ENCODE results near the gene BANK1. TPM values are rescaled to one million over a fixed set of nuclear protein-coding genes. Genes with fewer than 3 reads are reported as not detected.

BANK1 gene
- total RNA-seq, 2 donors from 2014 or later = 0.22 to 0.46 TPM

DNA sequence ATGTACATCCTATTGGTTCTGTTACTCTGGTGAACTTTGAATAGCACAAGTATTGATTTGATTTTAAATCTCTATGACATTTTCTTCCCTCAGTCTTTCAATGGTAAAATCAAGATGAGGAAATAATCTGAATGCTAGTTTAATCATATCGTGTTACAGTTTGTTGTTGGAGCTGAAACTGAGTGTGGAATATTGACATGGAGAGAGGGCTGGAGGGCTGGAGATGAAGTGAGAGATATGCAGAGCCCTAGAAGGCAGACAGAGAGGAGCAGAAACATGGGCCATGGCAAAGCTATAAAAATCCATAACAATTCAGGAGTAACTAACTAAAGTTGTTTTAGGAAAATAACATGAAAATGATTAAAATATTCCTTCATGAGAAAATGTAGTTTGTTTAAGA is 141.1 kb downstream of the BANK1 start:
- ATAC-seq (replicated peaks in 1 of 2) (no peak), DNase-seq (no peak)
- Mint-ChIP-seq H3K36me3 (ENCODE audit: insufficient read depth in 2 of 2) (no peaks in the 10 kb centered on the region), H3K27ac (no peak overlapping the region), H3K4me3 (no peak overlapping the region), H3K9me3 (peaks cover 0 to 1% of the 10 kb centered on the region in 2 donors), H3K27me3 (ENCODE audit: low read depth) (no peaks in the 10 kb centered on the region), H3K4me1 (ENCODE audit: low read depth) (no peaks in the 10 kb centered on the region)

DNA sequence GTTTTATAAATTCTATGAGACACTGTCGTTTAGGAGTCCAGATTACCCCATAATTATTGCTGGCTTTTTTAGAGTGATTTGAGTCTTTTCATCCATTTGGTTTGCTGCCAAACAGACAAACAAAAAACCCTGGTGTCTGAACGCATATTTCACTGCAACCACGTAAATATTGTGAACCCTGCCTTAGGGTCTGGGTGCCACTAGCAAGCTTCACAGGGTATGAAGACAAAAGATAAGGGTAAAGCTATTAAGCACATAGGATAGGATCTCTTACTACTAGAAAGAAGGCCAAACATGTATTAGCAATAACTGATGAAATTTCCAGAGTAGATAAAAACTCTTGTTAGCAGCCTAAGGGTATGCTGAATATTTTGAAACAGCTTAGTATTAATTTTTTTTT is 143.3 kb downstream of the BANK1 start:
- Mint-ChIP-seq H3K27ac (no peak overlapping the region), H3K4me1 (ENCODE audit: low read depth) (no peaks in the 10 kb centered on the region), H3K9me3 (peaks cover 0 to 6% of the 10 kb centered on the region in 2 donors), H3K27me3 (ENCODE audit: low read depth) (no peaks in the 10 kb centered on the region), H3K4me3 (no peak overlapping the region), H3K36me3 (ENCODE audit: insufficient read depth in 2 of 2) (no peaks in the 10 kb centered on the region)
- DNase-seq (no peak), ATAC-seq (replicated peaks in 1 of 2) (no peak)

DNA sequence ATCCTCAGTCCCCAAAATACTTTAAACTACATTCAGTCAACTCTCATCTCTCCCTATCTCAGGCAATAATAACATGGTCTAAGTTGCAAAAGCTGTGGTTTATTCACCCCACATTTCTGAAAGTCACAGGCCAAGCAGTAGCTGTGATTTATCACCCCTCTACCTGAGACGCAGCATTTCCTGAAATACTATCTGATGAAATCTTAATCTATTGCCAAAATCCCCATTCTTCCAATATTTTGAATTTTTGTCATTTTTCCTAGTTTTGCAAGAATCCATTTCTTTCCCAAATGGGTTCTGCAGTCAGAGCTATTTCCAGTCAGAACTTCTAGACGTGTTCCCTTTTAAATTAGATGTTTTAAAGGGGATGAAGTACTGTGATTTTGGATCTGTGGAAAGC is 148.3 kb downstream of the BANK1 start:
- DNase-seq (no peak), ATAC-seq (replicated peaks in 1 of 2) (no peak)
- H3K4me3 Mint-ChIP-seq = no peak overlapping the region
- no peaks in the 10 kb centered on the region for H3K36me3 Mint-ChIP-seq (ENCODE audit: insufficient read depth in 2 of 2)
- no peaks in the 10 kb centered on the region for H3K4me1 Mint-ChIP-seq (ENCODE audit: low read depth)
- no peak overlapping the region for H3K27ac Mint-ChIP-seq
- H3K9me3 Mint-ChIP-seq = peaks cover 0 to 6% of the 10 kb centered on the region in 2 donors
- no peaks in the 10 kb centered on the region for H3K27me3 Mint-ChIP-seq (ENCODE audit: low read depth)

DNA sequence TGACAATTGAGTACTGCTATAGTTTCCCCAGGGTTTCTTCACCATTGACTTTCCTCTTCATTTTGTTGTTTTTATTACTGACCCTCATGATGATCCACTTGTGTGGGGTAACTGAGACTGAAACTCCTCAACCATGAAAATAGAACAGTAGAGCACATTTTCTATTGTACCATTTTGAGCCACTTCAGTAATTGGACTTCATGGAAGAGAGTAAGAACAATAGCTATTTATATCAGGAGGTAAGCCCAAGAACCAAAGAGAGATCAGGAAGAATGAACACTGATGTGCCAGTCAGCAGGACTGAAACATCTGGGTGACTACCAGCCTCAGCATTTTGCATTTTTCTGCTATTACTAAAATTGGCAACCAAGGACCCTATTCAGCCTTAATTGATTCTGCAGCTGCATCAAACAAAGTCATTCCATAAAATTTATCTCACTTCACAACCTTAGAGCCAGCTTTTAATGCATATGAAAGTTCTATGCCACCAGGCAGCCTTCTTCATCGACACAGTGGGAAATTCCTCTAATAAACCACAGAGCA is 151.4 kb downstream of the BANK1 start:
- no peak overlapping the region for H3K4me3 Mint-ChIP-seq
- DNase-seq (no peak), ATAC-seq (replicated peaks in 1 of 2) (no peak)
- H3K27ac Mint-ChIP-seq = no peak overlapping the region
- H3K36me3 Mint-ChIP-seq (ENCODE audit: insufficient read depth in 2 of 2) = no peaks in the 10 kb centered on the region
- H3K27me3 Mint-ChIP-seq (ENCODE audit: low read depth) = no peaks in the 10 kb centered on the region
- peaks cover 0 to 2% of the 10 kb centered on the region in 2 donors for H3K9me3 Mint-ChIP-seq
- no peaks in the 10 kb centered on the region for H3K4me1 Mint-ChIP-seq (ENCODE audit: low read depth)

DNA sequence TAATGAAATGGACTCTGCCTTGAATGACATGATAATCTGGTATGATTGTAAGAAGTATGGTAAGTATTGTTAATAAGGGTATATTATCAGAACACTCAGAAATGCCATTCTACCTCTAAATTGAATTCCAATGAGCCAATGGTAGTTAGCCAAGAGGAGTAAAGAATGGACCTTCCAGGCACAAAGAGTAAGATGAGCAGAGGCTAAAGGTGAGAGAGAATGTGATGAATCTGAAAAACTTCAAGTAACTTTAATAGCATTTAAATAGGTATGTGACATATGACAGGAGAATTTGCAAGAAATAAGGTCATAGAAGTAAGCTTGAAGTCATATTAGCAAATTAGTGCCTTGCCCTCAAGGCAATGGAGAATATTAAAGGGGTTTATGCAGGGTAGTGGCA is 152.4 kb downstream of the BANK1 start:
- Mint-ChIP-seq H3K4me1 (ENCODE audit: low read depth) (no peaks in the 10 kb centered on the region), H3K27me3 (ENCODE audit: low read depth) (no peaks in the 10 kb centered on the region), H3K9me3 (no peaks in the 10 kb centered on the region), H3K4me3 (no peak overlapping the region), H3K36me3 (ENCODE audit: insufficient read depth in 2 of 2) (no peaks in the 10 kb centered on the region), H3K27ac (no peak overlapping the region)
- ATAC-seq (replicated peaks in 1 of 2) (no peak), DNase-seq (no peak)

DNA sequence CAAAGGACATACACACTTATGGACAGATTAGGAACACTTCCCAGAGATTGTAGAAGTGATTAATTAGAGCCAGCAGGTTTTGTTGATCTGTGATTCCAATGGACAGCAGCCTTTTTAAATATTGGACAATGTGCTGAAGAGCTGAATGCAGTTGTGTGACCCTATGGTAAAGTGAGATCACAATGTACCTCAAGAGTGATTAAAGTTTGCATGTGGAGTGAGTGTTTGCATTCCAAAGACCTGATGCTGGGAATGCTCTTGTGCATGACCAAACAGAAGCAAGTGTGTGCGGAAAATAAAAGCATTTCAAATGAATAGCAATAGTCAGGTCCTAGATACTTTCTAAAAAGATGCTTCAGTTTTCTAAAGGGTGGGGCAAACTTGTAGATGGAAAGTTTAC is 154.1 kb downstream of the BANK1 start:
- no peaks in the 10 kb centered on the region for H3K36me3 Mint-ChIP-seq (ENCODE audit: insufficient read depth in 2 of 2)
- ATAC-seq (replicated peaks in 1 of 2) (no peak), DNase-seq (no peak)
- no peaks in the 10 kb centered on the region for H3K9me3 Mint-ChIP-seq
- H3K27me3 Mint-ChIP-seq (ENCODE audit: low read depth) = no peaks in the 10 kb centered on the region
- H3K4me1 Mint-ChIP-seq (ENCODE audit: low read depth) = no peaks in the 10 kb centered on the region
- no peak overlapping the region for H3K27ac Mint-ChIP-seq
- no peak overlapping the region for H3K4me3 Mint-ChIP-seq

DNA sequence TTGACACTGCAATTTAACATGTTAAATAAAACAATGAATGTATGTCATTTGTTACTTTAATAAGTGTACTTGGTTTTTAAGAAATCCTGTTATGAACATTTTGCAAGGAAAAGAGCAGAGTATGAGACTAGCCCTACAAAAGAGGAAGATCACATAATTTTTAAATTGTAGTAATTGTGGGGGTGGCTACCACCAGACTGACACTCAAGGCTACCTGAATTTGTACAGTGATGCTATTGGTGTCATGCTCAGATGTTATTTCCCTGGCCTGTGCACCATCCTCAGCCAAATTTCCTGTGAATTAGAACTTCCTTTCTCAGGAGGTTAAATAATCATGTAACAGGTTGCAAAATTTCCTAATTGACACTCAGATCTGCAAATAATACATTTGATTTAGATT is 157.5 kb downstream of the BANK1 start:
- Mint-ChIP-seq H3K27ac (no peak overlapping the region), H3K9me3 (no peaks in the 10 kb centered on the region), H3K4me3 (no peak overlapping the region), H3K27me3 (ENCODE audit: low read depth) (no peaks in the 10 kb centered on the region), H3K36me3 (ENCODE audit: insufficient read depth in 2 of 2) (no peaks in the 10 kb centered on the region), H3K4me1 (ENCODE audit: low read depth) (no peaks in the 10 kb centered on the region)
- DNase-seq (no peak), ATAC-seq (replicated peaks in 1 of 2) (no peak)

DNA sequence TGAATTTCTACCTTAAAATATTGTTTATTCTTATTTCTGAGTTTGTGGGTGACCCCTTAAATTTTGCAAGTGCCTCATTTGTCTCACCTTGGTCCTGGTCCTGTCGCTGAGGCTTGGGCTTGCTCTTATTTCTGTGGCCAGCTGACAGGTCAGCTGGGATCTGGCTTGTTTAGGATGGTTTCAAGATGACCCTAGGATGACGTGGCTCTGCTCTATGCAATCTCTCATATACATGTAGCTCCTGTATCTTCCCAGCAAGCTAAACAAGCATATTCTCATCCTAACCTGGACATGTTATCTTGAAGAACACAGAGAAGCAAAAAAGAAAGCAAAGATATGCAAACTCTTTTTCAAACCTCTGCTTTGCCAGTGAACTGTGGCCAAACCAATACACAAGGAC is 158.4 kb downstream of the BANK1 start:
- Mint-ChIP-seq H3K27me3 (ENCODE audit: low read depth) (no peaks in the 10 kb centered on the region), H3K27ac (no peak overlapping the region), H3K4me1 (ENCODE audit: low read depth) (no peaks in the 10 kb centered on the region), H3K4me3 (no peak overlapping the region), H3K9me3 (no peaks in the 10 kb centered on the region), H3K36me3 (ENCODE audit: insufficient read depth in 2 of 2) (no peaks in the 10 kb centered on the region)
- no peak for ATAC-seq (replicated peaks in 1 of 2)
- DNase-seq = no peak

DNA sequence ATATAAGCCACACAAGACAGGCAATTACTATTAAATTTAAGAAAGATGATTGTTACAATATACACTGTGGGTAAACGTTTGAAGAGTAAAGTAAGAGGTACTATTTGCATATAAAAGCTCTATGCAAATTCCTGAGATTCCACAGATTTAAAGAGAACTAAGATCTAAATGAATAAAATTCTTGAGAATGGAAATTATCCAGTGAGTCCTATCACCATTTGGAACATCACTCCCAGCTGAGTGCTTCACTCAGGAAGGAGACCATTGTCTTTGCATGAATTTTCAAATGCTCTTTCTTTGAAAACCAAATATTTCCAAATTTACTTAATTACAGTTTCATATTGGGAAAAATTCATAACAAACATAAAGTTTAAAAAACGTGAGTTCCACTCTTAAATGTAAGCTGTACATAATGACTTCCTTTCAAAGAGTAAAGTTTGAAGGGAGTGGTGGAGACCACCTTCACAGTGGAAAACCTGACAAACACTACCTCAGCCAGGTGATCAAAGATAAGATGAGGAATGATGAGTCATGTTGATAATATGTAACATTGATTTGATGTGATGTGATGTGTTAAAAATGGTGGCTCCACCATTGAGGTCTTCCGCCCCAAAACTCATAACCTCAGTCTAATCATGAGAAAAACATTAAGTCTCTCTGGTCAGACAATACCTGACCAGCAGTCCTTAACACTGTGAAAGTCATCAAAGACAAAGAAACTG is 159.9 kb downstream of the BANK1 start:
- no peak overlapping the region for H3K4me3 Mint-ChIP-seq
- DNase-seq (no peak), ATAC-seq (replicated peaks in 1 of 2) (no peak)
- no peaks in the 10 kb centered on the region for H3K9me3 Mint-ChIP-seq
- H3K27ac Mint-ChIP-seq = no peak overlapping the region
- H3K27me3 Mint-ChIP-seq (ENCODE audit: low read depth) = no peaks in the 10 kb centered on the region
- no peaks in the 10 kb centered on the region for H3K36me3 Mint-ChIP-seq (ENCODE audit: insufficient read depth in 2 of 2)
- no peaks in the 10 kb centered on the region for H3K4me1 Mint-ChIP-seq (ENCODE audit: low read depth)

DNA sequence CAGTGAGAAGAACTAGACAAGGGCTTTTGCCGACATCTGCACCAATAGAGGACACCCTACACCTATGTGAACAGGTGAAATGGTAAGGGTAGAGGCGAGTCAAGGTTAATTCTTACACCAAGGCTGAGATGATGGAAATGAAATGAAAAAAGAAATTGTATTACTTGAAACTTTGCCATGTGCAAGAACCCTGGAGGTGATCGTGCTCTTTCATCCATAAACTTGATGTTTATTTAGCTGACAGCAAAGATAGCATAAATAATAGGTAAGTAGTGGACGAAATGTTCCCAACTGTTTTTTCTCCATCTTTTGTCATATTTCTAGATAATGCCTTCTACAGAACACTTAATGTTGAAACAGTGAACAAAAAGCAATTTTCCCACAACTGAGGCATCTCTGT is 162.5 kb downstream of the BANK1 start:
- DNase-seq = no peak
- Mint-ChIP-seq H3K4me1 (ENCODE audit: low read depth) (no peaks in the 10 kb centered on the region), H3K9me3 (no peaks in the 10 kb centered on the region), H3K36me3 (ENCODE audit: insufficient read depth in 2 of 2) (no peaks in the 10 kb centered on the region), H3K4me3 (no peak overlapping the region), H3K27me3 (ENCODE audit: low read depth) (peaks cover 10% of the 10 kb centered on the region), H3K27ac (no peak overlapping the region)
- no peak for ATAC-seq (replicated peaks in 1 of 2)

DNA sequence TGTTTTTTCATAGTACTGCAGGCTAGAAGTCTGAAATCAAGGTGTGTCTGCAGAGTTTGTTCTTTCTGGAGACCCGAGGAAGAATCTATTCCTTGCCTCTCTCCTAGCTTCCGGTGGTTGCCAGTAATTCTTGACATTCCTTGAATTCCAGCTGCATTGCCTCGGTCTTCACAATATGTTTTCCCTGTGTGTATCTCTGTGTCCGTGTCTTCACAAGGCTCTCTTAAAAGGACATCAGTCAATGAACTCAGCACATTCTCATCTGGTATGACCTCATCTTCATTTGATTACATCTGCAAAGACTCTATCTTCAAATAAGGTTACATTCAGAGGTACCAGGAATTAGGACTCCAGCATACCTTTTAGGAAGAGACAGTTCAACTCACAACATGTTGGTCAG is 163.4 kb downstream of the BANK1 start:
- H3K27me3 Mint-ChIP-seq (ENCODE audit: low read depth) = peaks cover 10% of the 10 kb centered on the region
- DNase-seq = no peak
- no peak overlapping the region for H3K27ac Mint-ChIP-seq
- H3K36me3 Mint-ChIP-seq (ENCODE audit: insufficient read depth in 2 of 2) = no peaks in the 10 kb centered on the region
- no peaks in the 10 kb centered on the region for H3K9me3 Mint-ChIP-seq
- H3K4me3 Mint-ChIP-seq = no peak overlapping the region
- ATAC-seq (replicated peaks in 1 of 2) = no peak
- no peaks in the 10 kb centered on the region for H3K4me1 Mint-ChIP-seq (ENCODE audit: low read depth)

DNA sequence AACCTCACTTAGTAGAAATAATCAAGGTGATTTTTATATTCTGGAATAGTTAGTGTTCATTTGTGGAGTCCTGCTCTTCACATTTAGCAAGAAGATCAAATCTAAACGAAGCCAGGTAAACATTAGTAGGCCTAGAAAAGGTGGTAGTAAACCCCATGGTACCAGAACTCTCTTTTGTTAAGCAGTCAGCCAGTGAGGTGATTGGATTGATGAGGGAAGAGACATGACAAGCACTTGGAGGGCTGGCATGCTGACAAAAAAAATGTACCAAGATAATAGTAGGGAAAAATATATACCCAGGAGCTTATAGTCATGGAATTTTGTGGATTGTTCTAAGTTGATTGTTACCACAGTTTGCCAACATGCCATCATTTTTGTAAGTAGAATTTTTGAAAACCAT is 163.8 kb downstream of the BANK1 start:
- H3K27me3 Mint-ChIP-seq (ENCODE audit: low read depth) = peaks cover 10% of the 10 kb centered on the region
- DNase-seq = no peak
- no peak for ATAC-seq (replicated peaks in 1 of 2)
- no peak overlapping the region for H3K27ac Mint-ChIP-seq
- H3K4me1 Mint-ChIP-seq (ENCODE audit: low read depth) = no peaks in the 10 kb centered on the region
- no peaks in the 10 kb centered on the region for H3K9me3 Mint-ChIP-seq
- no peaks in the 10 kb centered on the region for H3K36me3 Mint-ChIP-seq (ENCODE audit: insufficient read depth in 2 of 2)
- H3K4me3 Mint-ChIP-seq = no peak overlapping the region

DNA sequence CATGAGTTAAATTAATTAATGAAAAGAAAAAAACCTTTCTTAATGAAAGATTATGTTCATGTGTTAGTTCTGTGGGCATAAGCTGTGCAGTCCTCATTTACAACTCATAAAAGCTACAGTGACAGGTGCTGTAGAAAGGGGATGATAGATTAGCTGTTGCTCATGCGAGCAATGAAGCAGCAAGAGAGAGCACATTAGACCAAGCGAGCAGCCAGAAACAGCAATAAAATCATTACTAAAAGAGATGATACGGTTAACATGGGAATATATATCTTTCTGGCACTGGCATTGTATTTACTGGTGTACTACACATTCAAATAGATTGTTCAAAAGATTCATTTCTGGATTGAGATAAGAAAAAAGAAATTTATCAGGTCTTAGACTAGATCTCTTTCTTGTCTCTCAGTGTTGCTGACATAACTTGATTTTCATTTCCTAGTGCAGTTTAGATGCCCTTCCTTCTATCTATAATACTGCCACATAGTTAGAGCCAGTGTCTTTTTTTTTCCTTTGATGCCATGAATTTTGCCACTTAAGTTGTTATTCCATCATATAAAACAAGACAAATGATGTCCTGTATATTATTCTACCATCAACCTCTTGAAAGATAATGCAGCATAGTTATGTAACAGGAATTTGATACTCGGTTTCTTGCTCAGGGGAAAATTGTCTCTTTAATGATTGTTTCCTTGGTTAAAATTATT is 164.6 kb downstream of the BANK1 start:
- Mint-ChIP-seq H3K27me3 (ENCODE audit: low read depth) (peaks cover 10% of the 10 kb centered on the region), H3K9me3 (no peaks in the 10 kb centered on the region), H3K4me3 (no peak overlapping the region), H3K27ac (no peak overlapping the region), H3K36me3 (ENCODE audit: insufficient read depth in 2 of 2) (no peaks in the 10 kb centered on the region), H3K4me1 (ENCODE audit: low read depth) (no peaks in the 10 kb centered on the region)
- DNase-seq (no peak), ATAC-seq (replicated peaks in 1 of 2) (no peak)
